GM21723 (cell line): Measurements from ENCODE around the gene UNC93B1.

Experiments used
- ATAC-seq: cut with Tn5 transposase; IDR thresholded peaks from one replicate; pipeline ENCODE4 v1.9.1; 2021; ENCODE audit warnings: mild to moderate bottlenecking, moderate library complexity; ENCODE audit not compliant: unreplicated experiment

Gene UNC93B1

DNA sequence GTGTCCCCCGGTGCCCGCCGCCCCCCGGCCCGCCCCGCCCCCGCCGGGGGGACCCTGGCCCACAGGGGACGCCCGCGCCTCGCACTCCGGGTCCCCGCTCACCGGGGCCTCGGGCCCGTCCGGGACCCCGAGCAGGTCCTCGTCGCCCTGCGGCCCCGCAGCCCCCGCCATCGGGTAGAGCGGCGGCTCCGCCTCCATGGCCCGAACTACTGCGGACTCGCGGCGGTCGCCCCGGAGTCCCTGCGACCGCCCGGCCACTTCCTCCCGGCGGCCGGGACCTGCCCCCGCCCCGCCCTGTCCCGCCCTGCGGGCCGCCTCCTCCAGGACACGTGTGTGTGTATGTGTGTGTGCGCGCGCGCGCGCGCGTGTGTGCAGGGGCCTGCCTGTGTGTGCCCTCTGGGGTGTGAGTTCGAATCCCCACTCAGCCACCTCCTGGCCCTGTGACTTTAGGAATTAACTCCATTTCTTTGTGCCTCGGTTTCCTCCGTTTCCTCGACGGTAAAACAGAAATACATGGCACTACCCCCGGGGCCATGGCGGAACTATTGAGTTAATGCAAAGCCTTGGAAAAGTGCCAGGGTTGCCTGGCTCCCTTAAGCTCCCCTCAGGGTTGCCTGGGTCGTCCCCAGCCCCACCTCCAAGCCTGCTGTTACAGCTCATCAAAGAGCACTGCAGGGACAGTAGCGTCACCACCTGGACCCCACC lies at the start of gene UNC93B1:
Gene UNC93B1, minus strand, starts transcription at position 252 of the 705 bp plus-strand sequence. Its CDS starts 54 bp downstream, at position 198.
- ATAC-seq, result peak; percentile 56

- no peak for ATAC-seq
Measured at GRCh38 chr11:68053117-68053516, 49.2 kb upstream of the UNC93B1 start.

- ATAC-seq, result no peak
Measured at GRCh38 chr11:68052137-68052873, 48.4 kb upstream of the UNC93B1 start.

DNA sequence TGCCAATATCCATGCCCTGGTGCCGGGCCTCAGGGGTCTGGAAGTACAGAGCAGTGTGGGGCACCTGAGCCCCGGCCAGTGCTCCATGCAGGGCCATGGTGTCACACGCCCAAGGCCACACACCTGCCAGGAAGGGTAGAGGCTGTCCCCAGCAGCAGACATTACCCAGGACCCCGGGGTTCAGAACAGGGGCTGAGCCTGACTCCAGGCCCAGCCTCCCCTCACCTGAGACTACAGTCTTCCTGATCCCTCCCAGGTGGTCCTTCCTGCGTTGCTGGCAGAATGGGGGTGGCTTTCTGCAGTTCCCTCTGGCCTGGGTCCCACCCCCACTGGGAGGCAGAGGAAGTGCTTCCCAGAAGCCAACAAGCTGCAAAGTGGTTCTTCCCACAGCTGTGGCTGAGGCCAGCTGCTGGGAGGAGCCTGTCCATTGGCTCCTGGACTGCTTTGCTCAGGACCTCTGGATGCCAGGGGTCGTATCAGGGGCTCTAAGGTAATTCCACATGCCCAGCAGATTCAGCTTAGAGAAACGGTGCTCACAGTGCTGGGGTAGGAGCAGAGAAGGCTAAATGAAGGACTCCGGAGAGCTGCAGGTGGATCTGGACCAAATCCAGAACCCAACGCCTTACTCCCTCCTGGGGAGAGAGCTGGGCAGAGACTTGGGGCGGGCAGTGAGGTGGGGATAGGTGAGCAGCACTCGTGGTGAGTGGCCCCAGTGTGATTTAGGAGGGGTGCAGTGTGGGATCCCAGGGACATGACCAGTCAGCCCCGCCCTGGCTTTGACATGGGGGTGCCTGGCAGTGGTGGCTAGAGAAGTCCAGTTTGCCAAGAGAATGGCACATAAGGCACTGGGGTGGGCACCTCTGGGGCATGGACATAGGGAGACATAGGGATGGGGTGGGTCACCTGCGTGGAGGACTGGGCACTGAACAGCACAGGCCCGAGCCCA lies 47.6 kb upstream of the UNC93B1 start:
- no peak for ATAC-seq

GRCh38 chr11:68050371-68050841 lies 46.5 kb upstream of the UNC93B1 start:
- ATAC-seq, result no peak

GRCh38 chr11:68049509-68050370 lies 45.8 kb upstream of the UNC93B1 start:
- no peak for ATAC-seq

DNA sequence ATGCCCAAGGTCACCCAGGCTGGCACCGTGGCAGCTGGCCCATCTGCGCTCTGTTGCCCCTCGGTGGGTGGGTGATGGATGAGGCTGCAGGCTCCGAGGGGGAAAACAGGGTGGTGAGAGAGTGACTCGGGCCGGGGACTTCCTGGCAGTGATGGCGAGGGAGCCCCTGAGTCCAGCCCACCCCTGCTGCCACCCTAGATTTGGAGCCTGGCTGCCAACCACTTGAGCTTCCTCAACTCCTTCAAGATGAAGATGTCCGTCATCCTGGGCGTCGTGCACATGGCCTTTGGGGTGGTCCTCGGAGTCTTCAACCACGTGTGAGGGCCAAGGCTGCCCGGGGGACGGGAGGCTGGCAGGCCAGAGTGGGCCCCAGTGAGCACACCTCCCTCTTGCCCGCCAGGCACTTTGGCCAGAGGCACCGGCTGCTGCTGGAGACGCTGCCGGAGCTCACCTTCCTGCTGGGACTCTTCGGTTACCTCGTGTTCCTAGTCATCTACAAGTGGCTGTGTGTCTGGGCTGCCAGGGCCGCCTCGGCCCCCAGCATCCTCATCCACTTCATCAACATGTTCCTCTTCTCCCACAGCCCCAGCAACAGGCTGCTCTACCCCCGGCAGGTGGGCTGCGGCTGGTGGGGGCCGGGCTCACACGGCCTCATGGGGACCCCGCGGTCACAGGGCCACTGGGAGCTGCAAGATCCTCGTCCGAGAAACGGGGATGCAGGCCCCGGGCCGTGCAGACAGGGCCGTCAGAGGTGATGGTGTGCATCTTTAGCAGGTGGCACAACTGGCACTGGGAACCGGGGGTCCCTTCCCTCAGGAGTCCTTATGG lies 45.0 kb upstream of the UNC93B1 start:
- ATAC-seq, result no peak

DNA sequence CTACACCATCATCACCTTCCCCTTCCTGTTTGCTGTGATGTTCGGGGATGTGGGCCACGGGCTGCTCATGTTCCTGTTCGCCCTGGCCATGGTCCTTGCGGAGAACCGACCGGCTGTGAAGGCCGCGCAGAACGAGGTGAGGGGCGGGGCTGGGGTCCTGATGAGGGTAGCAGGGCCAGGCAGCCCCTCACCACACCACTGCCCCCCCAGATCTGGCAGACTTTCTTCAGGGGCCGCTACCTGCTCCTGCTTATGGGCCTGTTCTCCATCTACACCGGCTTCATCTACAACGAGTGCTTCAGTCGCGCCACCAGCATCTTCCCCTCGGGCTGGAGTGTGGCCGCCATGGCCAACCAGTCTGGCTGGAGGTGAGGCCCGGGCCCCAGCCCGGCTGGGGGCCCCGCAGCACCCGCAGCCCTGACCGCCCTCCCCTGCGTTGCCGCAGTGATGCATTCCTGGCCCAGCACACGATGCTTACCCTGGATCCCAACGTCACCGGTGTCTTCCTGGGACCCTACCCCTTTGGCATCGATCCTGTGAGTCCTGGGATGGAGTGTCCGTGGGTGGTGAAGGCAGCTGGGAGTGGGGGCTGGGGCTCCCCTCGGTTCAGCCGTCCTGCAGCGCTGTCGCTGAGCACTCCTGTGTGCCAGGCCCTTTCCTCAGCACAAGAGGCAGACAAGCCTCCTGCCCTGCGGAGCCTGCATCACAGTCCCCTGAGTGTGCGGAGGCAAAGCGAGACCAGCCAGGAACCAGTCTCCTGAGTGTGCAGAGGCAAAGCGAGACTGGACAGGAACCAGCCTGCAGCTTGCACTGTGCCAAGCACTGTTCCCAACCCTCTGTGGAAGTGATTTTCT lies 43.8 kb upstream of the UNC93B1 start:
- ATAC-seq, result no peak

DNA sequence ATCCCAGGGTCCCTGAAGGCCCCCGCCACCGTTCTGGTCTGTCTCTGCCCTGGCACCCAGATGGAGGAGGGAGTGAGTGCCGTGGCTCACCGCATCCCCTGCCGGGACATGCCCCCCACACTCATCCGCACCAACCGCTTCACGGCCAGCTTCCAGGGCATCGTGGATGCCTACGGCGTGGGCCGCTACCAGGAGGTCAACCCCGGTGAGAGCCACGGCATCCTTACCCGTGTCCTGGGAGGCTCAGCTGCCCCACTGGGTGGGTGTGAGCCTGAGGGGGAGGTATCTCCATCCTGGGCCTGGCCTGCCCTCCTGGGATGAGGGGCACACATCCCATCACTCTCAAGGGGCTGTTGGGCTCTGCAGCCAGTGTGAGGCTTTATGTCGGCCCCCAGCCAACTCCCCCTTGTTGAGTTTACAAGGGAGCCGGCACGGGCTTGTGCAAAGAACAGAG lies 41.0 kb upstream of the UNC93B1 start:
- no peak for ATAC-seq

GRCh38 chr11:68044145-68044813 lies 40.4 kb upstream of the UNC93B1 start:
- no peak for ATAC-seq

GRCh38 chr11:68043349-68044144 lies 39.6 kb upstream of the UNC93B1 start:
- ATAC-seq, result no peak

GRCh38 chr11:68043029-68043348 lies 39.1 kb upstream of the UNC93B1 start:
- ATAC-seq, result no peak

GRCh38 chr11:68042219-68043028 lies 38.5 kb upstream of the UNC93B1 start:
- no peak for ATAC-seq

DNA sequence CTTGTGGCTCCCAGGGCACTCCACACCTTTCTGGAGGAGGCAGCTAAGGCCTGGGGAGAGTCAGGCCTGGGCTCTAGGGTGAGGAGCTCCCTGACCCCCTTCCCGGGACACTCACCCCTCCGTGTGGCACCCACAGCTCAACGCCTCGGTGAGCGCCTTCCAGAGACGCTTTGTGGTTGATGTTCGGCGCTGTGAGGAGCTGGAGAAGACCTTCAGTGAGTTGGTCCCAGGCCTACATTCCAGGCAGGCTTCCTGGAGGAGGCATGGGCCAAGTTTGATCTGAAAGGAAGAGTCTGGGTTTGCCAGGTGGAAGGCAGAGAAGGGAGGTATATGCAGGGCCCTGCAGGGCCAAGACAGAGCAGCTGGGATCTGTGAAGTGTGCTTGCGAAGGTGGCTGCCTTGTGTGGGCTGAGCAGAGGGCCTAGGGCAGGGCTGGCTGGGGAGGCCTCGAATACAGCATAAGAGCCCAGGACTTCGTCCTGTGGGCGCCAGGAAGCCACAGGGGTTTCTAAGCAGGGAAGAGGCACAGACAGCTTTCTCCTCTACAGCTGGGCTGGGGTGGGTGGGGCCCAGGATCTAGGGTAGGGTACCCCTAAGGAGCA lies 37.8 kb upstream of the UNC93B1 start:
- ATAC-seq, result no peak

- no peak for ATAC-seq
Measured at GRCh38 chr11:68040957-68041591, 37.2 kb upstream of the UNC93B1 start.
